WTC11 (cell line): ENCODE data around the gene PADI2. TPM values are rescaled to one million over a fixed set of nuclear protein-coding genes. Genes with fewer than 3 reads are reported as not detected.

Source experiments
- ATAC-seq: fragments of 200-7000 bp; cut with Tn5 transposase; 2 replicates; pipeline ENCODE4 v1.10.0; 2021; ENCODE audit warnings: mild to moderate bottlenecking, moderate library complexity
- CTCF ChIA-PET: fragments of 300-600 bp; sonication (Branson Sonifier 250); formaldehyde crosslinking; loops from one replicate; lab custom pipeline; 2021; ENCODE audit warnings: antibody characterized with exemption; lab: Charles Lee
- POLR2A ChIA-PET: fragments of 350-600 bp; sonication (Branson Sonifier 250); formaldehyde crosslinking; loops from one replicate; lab custom pipeline; 2021; ENCODE audit warnings: antibody characterized with exemption; lab: Charles Lee
- DNase-seq: peaks from one replicate; pipeline ENCODE4 v3.0.0; 2021; ENCODE audit warnings: low spot score
- H3K27ac Mint-ChIP-seq: 2 replicates; pipeline ENCODE4 v1.8.0; 2021; ENCODE audit warnings: mixed read lengths
- H3K27me3 Mint-ChIP-seq: 2 replicates; pipeline ENCODE4 v1.8.0; 2021; ENCODE audit warnings: low read depth, mild to moderate bottlenecking, moderate library complexity, mixed read lengths
- H3K36me3 Mint-ChIP-seq: 2 replicates; pipeline ENCODE4 v1.8.0; 2021; ENCODE audit warnings: mixed read lengths
- H3K4me1 Mint-ChIP-seq: 2 replicates; pipeline ENCODE4 v1.8.0; 2022; ENCODE audit warnings: mixed read lengths
- H3K4me3 Mint-ChIP-seq: 2 replicates; pipeline ENCODE4 v1.8.0; 2021; ENCODE audit warnings: mild to moderate bottlenecking, moderate library complexity, mixed read lengths
- H3K9me3 Mint-ChIP-seq: 2 replicates; pipeline ENCODE4 v1.8.0; 2021; ENCODE audit warnings: mixed read lengths
- ATF1 ChIP-seq: sonication (generic); formaldehyde crosslinking; IDR thresholded peaks from 2 replicates; pipeline ENCODE4 v1.8.1; 2023; ENCODE audit warnings: mild to moderate bottlenecking, moderate library complexity, missing genetic modification reagents
- ATF2 ChIP-seq: sonication (generic); formaldehyde crosslinking; IDR thresholded peaks from 2 replicates; pipeline ENCODE4 v1.8.1; 2022; ENCODE audit warnings: low read depth, missing genetic modification reagents, borderline replicate concordance
- CTCF ChIP-seq: fragments of 200-600 bp; IDR thresholded peaks from 2 replicates; pipeline ENCODE4 v1.8.0; 2022; ENCODE audit warnings: antibody characterized with exemption
- ETV6 ChIP-seq: sonication (generic); formaldehyde crosslinking; IDR thresholded peaks from 2 replicates; pipeline ENCODE4 v1.8.1; 2022; ENCODE audit warnings: mild to moderate bottlenecking, missing genetic modification reagents
- GABPB1 ChIP-seq: sonication (generic); formaldehyde crosslinking; IDR thresholded peaks from 2 replicates; pipeline ENCODE4 v1.8.1; 2023; ENCODE audit warnings: mild to moderate bottlenecking, missing genetic modification reagents
- GTF2I ChIP-seq: fragments of 250-450 bp; sonication (Bioruptor Pico); conservative IDR thresholded peaks from 2 replicates; pipeline ENCODE4 v1.4.0; 2021; ENCODE audit warnings: mild to moderate bottlenecking
- IRF1 ChIP-seq: sonication (generic); formaldehyde crosslinking; IDR thresholded peaks from 2 replicates; pipeline ENCODE4 v1.8.0; 2023; ENCODE audit warnings: missing genetic modification reagents
- NFE2L1 ChIP-seq: sonication (generic); formaldehyde crosslinking; IDR thresholded peaks from 2 replicates; pipeline ENCODE4 v1.8.1; 2023; ENCODE audit warnings: missing genetic modification reagents
- NR1H2 ChIP-seq: sonication (generic); formaldehyde crosslinking; IDR thresholded peaks from 2 replicates; pipeline ENCODE4 v1.9.0; 2021; ENCODE audit warnings: mild to moderate bottlenecking, moderate library complexity, missing genetic modification reagents
- PRDM15 ChIP-seq: sonication (generic); formaldehyde crosslinking; IDR thresholded peaks from 2 replicates; pipeline ENCODE4 v1.8.0; 2022; ENCODE audit warnings: missing genetic modification reagents
- SMAD3 ChIP-seq: sonication (generic); formaldehyde crosslinking; IDR thresholded peaks from 2 replicates; pipeline ENCODE4 v1.8.0; 2022; ENCODE audit warnings: missing genetic modification reagents, mild to moderate bottlenecking, borderline replicate concordance
- TEAD4 ChIP-seq: sonication (generic); formaldehyde crosslinking; IDR thresholded peaks from 2 replicates; pipeline ENCODE4 v1.8.0; 2022; ENCODE audit warnings: mild to moderate bottlenecking, missing genetic modification reagents
- ZNF138 ChIP-seq: sonication (generic); formaldehyde crosslinking; conservative IDR thresholded peaks from 2 replicates; pipeline ENCODE4 v1.8.1; 2022; ENCODE audit warnings: mild to moderate bottlenecking, moderate library complexity, missing genetic modification reagents
- total RNA-seq: library from RNA; stranded (reverse); gene quantifications from 3 replicates; pipeline ENCODE4 v1.2.3, GENCODE V29; 2021
- TF ChIP-seq, protein P1 (sequence below): fragments of 250-450 bp; sonication (Bioruptor Pico); IDR thresholded peaks from 2 replicates; pipeline ENCODE4 v1.9.0; 2021; ENCODE audit warnings: mild to moderate bottlenecking
- TF ChIP-seq, protein P2 (sequence below): sonication (generic); formaldehyde crosslinking; IDR thresholded peaks from 2 replicates; pipeline ENCODE4 v1.8.1; 2023; ENCODE audit warnings: mild to moderate bottlenecking, missing genetic modification reagents

The PADI2 gene
- total RNA-seq, 1 experiment from 2014 or later: 3.8 TPM

DNA sequence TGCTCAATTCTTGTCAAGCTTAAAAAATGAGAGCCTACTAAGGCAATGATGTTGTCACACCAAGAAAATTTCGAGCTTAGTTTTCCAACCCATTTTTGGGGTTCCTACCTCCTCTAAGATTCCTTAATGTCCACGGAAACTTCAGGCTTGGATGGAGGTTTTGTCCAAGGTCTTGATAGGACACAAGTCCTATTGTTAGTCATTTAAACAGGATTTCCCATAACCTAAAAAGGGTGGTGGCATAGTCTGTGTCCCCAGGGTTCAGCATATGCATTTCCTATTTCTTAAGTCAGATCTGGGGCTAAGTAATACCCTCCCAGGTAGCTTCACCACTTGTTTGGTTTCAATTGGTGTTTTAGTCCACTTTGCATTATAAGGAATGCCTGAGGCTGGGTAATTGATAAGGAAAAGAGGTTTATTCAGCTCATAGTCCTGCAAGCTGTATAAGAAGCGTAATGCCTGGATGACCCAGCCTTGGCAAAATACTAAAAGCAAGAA is 10.9 kb upstream of the PADI2 start (continued):
- TF ChIP-seq, protein P1, sequence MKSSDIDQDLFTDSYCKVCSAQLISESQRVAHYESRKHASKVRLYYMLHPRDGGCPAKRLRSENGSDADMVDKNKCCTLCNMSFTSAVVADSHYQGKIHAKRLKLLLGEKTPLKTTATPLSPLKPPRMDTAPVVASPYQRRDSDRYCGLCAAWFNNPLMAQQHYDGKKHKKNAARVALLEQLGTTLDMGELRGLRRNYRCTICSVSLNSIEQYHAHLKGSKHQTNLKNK (CRISPR knock-in tag): no peak
- TF ChIP-seq SMAD3 (CRISPR knock-in tag): no peak

- ATAC-seq (no peak; the same call in 1 of the 2 replicates), DNase-seq (no peak)
- POLR2A ChIA-PET: no interaction called here
- H3K4me3 Mint-ChIP-seq: no peak overlapping the region
- peaks cover 3% of the 10 kb centered on the region for H3K27me3 Mint-ChIP-seq
- H3K36me3 Mint-ChIP-seq: no peaks in the 10 kb centered on the region
- TF ChIP-seq, protein P2, sequence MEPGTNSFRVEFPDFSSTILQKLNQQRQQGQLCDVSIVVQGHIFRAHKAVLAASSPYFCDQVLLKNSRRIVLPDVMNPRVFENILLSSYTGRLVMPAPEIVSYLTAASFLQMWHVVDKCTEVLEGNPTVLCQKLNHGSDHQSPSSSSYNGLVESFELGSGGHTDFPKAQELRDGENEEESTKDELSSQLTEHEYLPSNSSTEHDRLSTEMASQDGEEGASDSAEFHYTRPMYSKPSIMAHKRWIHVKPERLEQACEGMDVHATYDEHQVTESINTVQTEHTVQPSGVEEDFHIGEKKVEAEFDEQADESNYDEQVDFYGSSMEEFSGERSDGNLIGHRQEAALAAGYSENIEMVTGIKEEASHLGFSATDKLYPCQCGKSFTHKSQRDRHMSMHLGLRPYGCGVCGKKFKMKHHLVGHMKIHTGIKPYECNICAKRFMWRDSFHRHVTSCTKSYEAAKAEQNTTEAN (CRISPR knock-in tag): no peak
- TF ChIP-seq ATF2 (CRISPR knock-in tag) (no peak), IRF1 (CRISPR knock-in tag) (no peak), GABPB1 (no peak), GTF2I (CRISPR knock-in tag) (no peak), TEAD4 (CRISPR knock-in tag) (no peak)
- peaks cover 36% of the 10 kb centered on the region for H3K4me1 Mint-ChIP-seq
- CTCF ChIA-PET: interaction anchor here (0.7 to 4.3 kb wide), 3 partner anchors 8 to 111 kb away, joined by 3 to 41 read pairs (median 12); no protein-coding TSS in a partner anchor
- 0 out of 2 replicates have a peak overlapping the region, but pooled peaks have one; percentile 54 for H3K27ac Mint-ChIP-seq
- no peaks in the 10 kb centered on the region for H3K9me3 Mint-ChIP-seq
Measured at GRCh38 chr1:17128361-17128760, 9.1 kb upstream of the PADI2 start.

- peak overlapping the region; percentile 79; the same call in 1 of the 2 replicates for H3K27ac Mint-ChIP-seq
- no peaks in the 10 kb centered on the region for H3K9me3 Mint-ChIP-seq
- H3K36me3 Mint-ChIP-seq: no peaks in the 10 kb centered on the region
- ChIA-PET CTCF (interaction anchor here (0.6 to 2.5 kb wide), 34 partner anchors 9 to 505 kb away, joined by 3 to 53 read pairs (median 4); partner anchors contain the start of gene PADI3), POLR2A (no interaction called here)
- 0 out of 2 replicates have a peak, but pooled peaks have one; percentile 32 for TF ChIP-seq ETV6 (CRISPR knock-in tag)
- no peak for TF ChIP-seq ATF1 (CRISPR knock-in tag)
- TF ChIP-seq CTCF: peak; percentile 96
- ATAC-seq: peak; percentile 84
- H3K27me3 Mint-ChIP-seq: peaks cover 7% of the 10 kb centered on the region; the same call in 1 of the 2 replicates
- peak; percentile 96 for DNase-seq
- no peak overlapping the region for H3K4me3 Mint-ChIP-seq
- H3K4me1 Mint-ChIP-seq: peaks cover 39% of the 10 kb centered on the region
Measured at GRCh38 chr1:17125756-17126237, 6.5 kb upstream of the PADI2 start.

DNA sequence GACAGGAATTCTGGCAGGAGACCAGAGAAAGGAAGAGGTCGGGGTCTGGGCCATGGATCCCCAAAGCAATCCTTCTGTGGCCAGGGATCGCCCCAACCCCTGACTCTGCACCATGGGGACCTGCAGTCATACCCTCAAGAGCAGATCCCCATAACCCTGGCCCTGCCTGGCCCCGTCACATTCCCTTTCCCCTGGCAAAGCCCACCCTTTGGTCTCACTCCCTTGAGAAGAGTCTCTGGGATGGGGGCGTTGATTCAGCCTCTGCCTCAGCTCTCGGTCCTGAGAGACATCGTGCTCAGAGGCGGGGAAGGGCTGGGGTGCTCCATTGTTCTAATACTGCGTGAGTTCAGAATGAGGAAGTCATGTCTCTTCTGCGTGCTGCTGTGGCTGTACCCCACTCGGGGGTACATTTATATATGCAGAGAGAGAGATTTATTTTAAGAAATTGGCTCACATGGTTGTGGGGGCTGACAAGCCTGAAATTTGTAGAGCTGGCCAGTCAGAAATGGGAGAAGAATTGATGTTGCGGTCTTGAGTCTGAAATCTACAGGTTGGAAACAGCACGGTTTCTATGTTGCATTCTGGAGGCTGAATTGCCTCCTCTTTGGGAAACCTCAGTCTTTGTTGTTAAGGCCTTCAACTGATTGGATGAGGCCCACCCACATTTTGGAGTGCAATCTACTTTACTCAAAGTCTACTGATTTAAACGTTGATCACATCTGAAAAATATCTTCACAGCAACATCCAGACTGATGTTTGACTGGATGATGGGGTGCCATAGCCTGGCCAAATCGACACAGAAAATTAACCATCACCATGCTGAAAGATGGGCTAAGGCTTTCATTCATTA is 4.2 kb upstream of the PADI2 start:
- CTCF ChIA-PET: interaction anchor here (1.0 kb wide), 1 partner anchor 214 kb away, joined by 3 read pairs; no protein-coding TSS in a partner anchor
- Mint-ChIP-seq H3K9me3 (no peaks in the 10 kb centered on the region), H3K36me3 (no peaks in the 10 kb centered on the region), H3K4me3 (no peak overlapping the region), H3K4me1 (peaks cover 25% of the 10 kb centered on the region), H3K27ac (no peak overlapping the region), H3K27me3 (peaks cover 26% of the 10 kb centered on the region)
- ATAC-seq: no peak
- POLR2A ChIA-PET: no interaction called here
- TF ChIP-seq ZNF138 (CRISPR knock-in tag) (no peak), NR1H2 (CRISPR knock-in tag) (no peak), NFE2L1 (no peak), SMAD3 (CRISPR knock-in tag) (no peak), PRDM15 (CRISPR knock-in tag) (no peak)
- TF ChIP-seq, protein P1 (CRISPR knock-in tag): no peak
- no peak for DNase-seq
